HG02610 (cell line): Measurements from ENCODE around the gene AHNAK.
"Not testable (repeated sequence)": the region's sequence is repeated elsewhere in the genome, so short reads cannot be mapped to it uniquely, and the experiment has no call there.

Experiments
- ATAC-seq: cut with Tn5 transposase; IDR thresholded peaks from one replicate; pipeline ENCODE4 v1.9.1; 2021; ENCODE audit warnings: mild to moderate bottlenecking, moderate library complexity; ENCODE audit not compliant: unreplicated experiment

AHNAK gene

GRCh38 chr11:62393061-62393611 lies 153.5 kb downstream of the AHNAK start:
- no peak for ATAC-seq

DNA sequence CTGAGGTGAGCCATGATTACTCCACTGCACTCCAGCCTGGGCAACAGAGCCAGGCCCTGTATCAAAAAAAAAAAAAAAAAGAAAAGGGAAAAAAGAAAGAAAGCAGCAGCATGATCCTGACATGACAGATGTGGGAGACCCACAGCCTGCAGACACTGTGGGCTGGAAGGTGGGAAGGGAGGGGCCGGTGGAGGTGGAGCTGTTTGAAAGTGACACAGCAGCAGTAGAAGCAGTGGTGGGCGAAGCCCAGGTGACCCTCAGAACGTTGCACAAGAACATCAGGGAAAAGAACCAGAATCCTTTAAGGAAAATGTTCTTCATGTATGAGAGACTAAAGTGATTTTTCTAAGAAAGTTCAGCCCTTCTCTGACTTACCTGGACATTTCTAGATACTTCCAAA lies 154.1 kb downstream of the AHNAK start:
- ATAC-seq = no peak

- ATAC-seq = no peak
Measured at GRCh38 chr11:62391642-62392425, 154.8 kb downstream of the AHNAK start.

DNA sequence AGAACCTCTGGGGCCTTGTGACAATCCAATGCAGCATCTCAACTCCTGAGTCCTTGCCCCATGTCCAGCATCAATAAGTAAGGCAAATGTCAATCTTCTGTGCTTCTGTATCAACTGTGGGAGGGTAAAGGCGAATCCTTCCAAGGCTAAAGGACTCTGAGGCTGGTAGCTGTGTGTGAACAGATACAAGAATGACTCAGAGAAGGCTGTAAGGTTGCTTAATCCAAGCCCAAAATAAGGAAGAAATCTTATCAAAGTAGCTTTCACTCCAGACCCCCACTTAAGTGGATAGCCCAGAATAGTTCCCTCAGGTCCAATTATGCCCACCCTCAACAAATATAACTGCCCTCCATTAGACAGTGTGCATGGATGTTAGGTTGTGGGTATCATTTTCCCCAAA lies 155.9 kb downstream of the AHNAK start:
- no peak for ATAC-seq

DNA sequence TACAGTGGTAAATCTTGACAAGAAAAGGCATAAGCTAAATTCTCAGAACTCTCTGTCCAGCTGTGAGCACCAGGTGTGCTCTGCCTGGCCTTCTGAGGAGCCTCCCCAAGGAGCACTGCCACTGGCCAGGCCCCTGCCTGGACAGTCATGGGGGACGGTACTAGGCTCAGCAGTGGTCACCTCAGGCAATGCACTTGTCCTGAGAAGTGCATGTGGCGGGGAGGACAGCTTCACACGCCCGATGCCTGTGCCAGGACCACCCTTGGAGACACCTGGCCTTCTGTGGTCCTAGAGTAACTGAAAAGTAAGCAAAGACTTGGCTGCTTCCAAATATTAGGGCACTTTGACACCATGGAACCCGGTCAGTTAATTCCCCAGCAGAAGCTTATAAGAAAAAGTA lies 156.4 kb downstream of the AHNAK start:
- ATAC-seq = no peak

DNA sequence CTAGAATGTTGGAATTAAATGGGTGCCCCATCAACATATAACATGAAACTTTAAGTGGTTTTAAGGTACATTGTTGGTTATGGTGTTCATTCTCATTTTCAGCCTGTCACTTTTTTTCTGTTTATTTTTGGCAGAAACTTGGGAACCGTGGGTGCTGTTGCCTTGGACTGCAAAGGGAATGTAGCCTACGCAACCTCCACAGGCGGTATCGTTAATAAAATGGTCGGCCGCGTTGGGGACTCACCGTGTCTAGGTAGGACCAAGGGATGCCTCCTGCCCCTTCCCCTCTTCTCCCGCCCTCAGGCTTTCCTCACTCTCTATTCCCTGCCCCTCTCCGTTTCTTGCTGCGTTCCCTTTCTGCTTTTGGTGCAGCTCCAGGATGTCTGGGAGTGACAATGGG lies 157.6 kb downstream of the AHNAK start:
- no peak for ATAC-seq

DNA sequence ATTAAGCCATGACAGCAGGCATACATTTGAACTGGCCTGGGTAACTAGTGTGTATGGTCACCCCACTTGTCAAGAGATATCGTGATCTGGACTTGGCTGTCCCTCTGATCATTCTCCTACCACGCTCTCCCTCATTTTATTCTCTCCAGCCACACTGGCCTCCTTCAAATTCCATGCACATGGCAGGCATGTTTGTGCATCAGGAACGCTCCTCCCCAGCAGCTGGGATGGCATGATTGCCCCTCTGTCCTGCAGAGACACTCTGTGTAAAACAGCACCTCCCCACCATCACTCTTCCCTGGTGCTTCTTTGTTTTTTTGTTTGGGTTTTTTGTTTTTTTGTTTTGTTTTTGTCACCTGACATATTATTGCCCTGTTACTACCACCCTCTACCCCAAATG lies 159.2 kb downstream of the AHNAK start:
- no peak for ATAC-seq

GRCh38 chr11:62386083-62386482 lies 160.5 kb downstream of the AHNAK start:
- not testable (repeated sequence) for ATAC-seq

GRCh38 chr11:62383822-62384221 lies 162.8 kb downstream of the AHNAK start:
- ATAC-seq = no peak
